ENCODE results near the gene HSPB3.
"Not testable (repeated sequence)": the region's sequence is repeated elsewhere in the genome, so short reads cannot be mapped to it uniquely, and the experiment has no call there.

HSPB3 gene

GRCh38 chr5:54457094-54457862 is 1.8 kb downstream of the HSPB3 start:
- DNase-seq, result no peak

DNA sequence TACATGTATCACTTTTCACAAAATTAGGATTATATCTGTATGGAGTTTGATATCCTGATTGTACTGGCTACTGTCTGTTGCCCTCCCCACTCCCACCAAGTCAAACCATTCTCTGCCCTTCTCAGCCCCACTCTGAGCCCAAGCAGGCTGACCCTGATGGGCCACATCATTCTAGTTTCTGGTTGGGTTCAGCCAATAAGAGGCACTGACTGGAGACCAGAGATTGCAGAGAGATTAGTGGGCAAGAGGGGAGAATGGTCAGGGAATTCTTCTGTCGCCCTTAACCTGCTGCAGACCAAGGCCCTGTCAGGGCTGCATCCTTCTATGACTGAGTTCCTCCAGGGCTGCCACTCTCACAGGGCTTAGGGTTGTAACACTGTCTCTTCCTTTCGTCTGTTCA is 2.7 kb downstream of the HSPB3 start:
- no peak for DNase-seq

- DNase-seq, result no peak
Observed at GRCh38 chr5:54460181-54460919, 4.9 kb downstream of the HSPB3 start.

GRCh38 chr5:54462281-54462680 is 6.8 kb downstream of the HSPB3 start:
- DNase-seq, result no peak

GRCh38 chr5:54463713-54464112 is 8.2 kb downstream of the HSPB3 start:
- DNase-seq, result no peak

DNA sequence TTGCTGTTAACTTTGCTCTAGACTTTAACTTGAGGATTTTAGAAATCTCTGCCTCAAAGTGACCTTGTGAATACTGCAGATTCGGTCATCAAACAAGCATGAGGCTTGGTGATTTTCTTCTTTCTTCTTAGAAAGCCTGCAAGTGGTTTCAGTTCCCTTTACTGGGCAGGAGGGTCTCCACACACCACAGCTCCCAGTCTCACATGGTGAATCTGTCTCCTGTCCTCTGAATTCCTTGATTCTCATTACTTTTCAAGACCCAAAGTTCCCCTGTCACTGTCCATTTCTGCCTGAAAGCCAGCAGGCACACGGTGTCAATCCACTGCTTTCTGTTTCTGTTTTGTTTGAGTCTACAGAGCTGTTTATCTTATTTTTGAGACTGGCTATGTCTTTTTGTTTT is 14.1 kb downstream of the HSPB3 start:
- DNase-seq, result peak; percentile 56

DNA sequence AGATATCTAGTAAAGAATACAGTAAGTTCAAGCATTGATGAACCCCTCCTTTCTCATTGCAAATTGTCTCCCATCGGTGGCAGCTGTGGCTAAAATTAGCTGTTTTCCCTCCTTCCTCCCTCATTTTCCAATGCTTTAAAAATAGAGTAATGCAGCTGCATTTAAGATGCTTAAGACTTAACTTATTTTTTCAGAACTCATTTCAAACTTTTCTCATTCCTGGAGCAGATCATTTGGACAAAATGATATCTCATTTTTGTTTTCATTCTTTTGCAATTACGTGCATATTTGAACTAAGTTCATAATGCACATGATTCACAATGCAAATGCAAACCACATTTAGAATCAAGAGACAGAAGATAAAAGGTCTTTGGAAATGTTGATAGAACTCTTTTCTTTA is 14.6 kb downstream of the HSPB3 start:
- DNase-seq, result no peak

GRCh38 chr5:54470677-54471076 is 15.2 kb downstream of the HSPB3 start:
- no peak for DNase-seq

GRCh38 chr5:54471398-54471797 is 15.9 kb downstream of the HSPB3 start:
- DNase-seq, result no peak

DNA sequence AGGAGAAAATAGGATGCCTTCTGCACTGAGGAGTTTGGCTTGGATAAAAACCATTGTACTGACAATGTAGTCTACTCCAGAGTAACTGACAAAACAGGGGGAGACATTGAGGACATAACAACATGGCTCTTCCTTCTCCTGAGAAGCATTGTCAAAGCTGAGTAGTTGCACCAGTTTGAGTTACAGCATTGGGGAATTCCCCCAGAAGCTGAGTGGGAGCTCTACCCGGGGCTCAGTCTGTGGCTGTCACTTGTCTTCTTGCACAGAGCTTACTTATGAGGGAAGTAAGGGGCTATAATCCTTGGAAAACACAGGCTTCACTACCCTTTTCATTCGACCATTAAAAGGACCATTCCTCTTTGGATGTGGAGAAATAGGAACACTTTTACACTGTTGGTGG is 21.2 kb downstream of the HSPB3 start:
- DNase-seq, result no peak

- no peak for DNase-seq
Observed at GRCh38 chr5:54477941-54478478, 22.5 kb downstream of the HSPB3 start.

DNA sequence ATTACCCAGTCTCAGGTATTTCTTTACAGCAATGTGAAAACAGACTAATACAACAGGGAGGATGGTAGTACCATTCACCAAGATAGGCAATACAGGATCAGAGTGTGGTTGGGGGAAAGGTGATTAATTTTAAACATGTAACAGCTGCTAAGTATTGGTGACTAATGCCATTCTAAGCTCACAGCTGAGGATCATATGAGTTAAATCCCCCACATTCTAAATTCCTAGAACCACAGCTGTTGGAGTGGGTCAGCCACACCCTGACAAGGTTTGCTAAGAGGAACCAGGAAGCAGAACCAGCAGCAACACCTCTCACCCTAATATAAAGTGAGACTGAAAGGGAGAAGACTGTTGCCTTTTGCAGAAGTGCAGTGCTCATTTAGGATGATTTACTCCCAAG is 24.8 kb downstream of the HSPB3 start:
- peak; percentile 49 for DNase-seq

DNA sequence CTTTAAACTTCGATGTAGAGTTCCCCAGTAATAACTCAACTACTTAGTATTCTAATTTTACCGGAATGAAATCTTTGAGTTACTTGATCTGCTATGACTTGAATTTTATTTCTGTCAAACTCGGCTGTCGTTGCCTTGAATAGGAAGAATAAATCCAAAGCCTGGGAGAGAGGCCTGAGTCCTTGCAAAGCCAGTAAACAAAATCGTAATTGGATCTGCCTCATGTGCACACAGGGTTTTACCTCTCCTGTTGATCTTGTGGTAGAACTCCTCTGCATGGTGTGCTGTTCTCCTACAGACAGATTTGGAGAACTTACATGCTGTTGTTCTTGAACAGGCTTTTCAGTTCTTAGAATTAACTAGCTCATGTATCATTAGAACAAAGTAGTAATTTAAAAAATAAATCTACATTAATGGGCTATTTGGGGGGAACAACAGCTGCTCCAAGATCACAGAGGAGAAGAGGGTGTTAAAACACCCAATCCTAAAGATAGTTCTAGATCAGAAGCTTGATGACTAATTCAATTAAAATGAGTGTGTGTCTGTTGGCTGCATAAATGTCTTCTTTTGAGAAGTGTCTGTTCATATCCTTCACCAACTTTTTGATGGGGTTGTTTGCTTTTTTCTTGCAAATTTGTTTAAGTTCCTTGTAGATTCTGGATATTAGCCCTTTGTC is 28.9 kb downstream of the HSPB3 start:
- no peak for DNase-seq

DNA sequence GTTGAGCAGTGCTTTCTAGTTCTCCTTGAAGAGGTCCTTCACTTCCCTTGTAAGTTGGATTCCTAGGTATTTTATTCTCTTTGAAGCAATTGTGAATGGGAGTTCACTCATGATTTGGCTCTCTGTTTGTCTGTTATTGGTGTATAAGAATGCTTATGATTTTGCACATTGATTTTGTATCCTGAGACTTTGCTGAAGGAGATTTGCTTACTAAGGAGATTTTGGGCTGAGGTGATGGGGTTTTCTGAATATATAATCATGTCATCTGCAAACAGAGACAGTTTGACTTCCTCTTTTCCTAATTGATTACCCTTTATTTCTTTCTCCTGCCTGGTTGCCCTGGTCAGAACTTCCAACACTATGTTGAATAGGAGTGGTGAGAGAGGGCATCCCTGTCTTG is 30.2 kb downstream of the HSPB3 start:
- not testable (repeated sequence) for DNase-seq

GRCh38 chr5:54489648-54489979 is 34.1 kb downstream of the HSPB3 start:
- DNase-seq, result not testable (repeated sequence)

GRCh38 chr5:54491326-54491725 is 35.8 kb downstream of the HSPB3 start:
- no peak for DNase-seq

GRCh38 chr5:54492178-54492577 is 36.7 kb downstream of the HSPB3 start:
- peak; percentile 25 for DNase-seq

DNA sequence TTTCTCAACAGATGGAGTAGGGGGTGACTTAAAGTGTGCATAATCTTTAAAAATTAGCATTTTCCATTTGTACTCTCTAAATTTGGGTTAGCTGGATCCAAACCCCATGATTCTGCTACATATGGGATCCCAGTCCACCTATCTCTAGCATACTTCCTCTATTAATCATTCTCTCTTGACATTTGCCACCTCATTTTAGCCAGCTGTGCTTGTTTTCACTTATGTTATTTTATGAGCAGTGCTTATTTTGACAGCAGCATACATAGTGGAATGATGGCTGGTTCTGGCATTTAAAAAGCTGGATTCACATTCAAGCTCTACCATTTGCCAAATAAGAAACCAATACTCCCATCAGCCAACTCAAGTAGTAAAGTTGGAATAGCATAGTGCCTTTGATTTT is 39.5 kb downstream of the HSPB3 start:
- no peak for DNase-seq
